Stomach (tissue), 9 donors: ENCODE data around the gene GRIA4. TPM values are rescaled to one million over a fixed set of nuclear protein-coding genes. Genes with fewer than 3 reads are reported as not detected.

Source experiments
- DNase-seq, 2 donors: peaks; one replicate each; pipeline versions ENCODE4 v3.0.0 to v3.0.0-alpha.2; 2013 to 2019
- H3K27ac ChIP-seq, 5 donors: fragments of 200-600 bp in 4 of 5; sonication (generic) in 4 of 5; one replicate each; pipeline ENCODE4 v1.5.1; 2013 to 2019; ENCODE audit warnings: mild to moderate bottlenecking in 1 of 5, moderate library complexity in 1 of 5
- H3K27me3 ChIP-seq, 3 donors: fragments of 200-600 bp; sonication (generic); one replicate each; pipeline ENCODE4 v1.5.1; 2017 to 2019; ENCODE audit warnings: mixed run types in 1 of 3
- H3K36me3 ChIP-seq, 4 donors: fragments of 200-600 bp; sonication (generic); 1 replicate in 3 of 4; 2 replicates in 1 of 4; pipeline ENCODE4 v1.5.1; 2016 to 2019
- H3K4me1 ChIP-seq, 4 donors: fragments of 200-600 bp; sonication (generic); one replicate each; pipeline ENCODE4 v1.5.1; 2016 to 2019
- H3K4me3 ChIP-seq, 4 donors: fragments of 200-600 bp; sonication (generic) in 3 of 4; one replicate each; pipeline ENCODE4 v1.5.1; 2016 to 2019; ENCODE audit warnings: mild to moderate bottlenecking in 1 of 4
- H3K9me3 ChIP-seq, 4 donors: fragments of 200-600 bp; sonication (generic); one replicate each; pipeline ENCODE4 v1.5.1; 2016 to 2019
- CTCF ChIP-seq, 7 experiments: fragments of 450-650 bp in 4 of 7; fragments of 200-600 bp in 3 of 7; sonication (generic) in 3 of 7; IDR thresholded peaks; one replicate each; pipeline ENCODE4 v1.5.1; 2016 to 2019; ENCODE audit warnings: antibody characterized with exemption in 7 of 7, control low read depth in 2 of 7, mild to moderate bottlenecking in 1 of 7
- EP300 ChIP-seq: sonication (generic); formaldehyde crosslinking; IDR thresholded peaks from one replicate; pipeline ENCODE4 v1.6.1; 2017; ENCODE audit warnings: antibody characterized with exemption
- POLR2A ChIP-seq, 4 donors: fragments of 450-650 bp; IDR thresholded peaks; one replicate each; pipeline ENCODE4 v1.6.1; 2016; ENCODE audit warnings: antibody characterized with exemption in 4 of 4, control low read depth in 2 of 4, mild to moderate bottlenecking in 1 of 4, moderate library complexity in 1 of 4
- POLR2AphosphoS5 ChIP-seq, 3 donors: sonication (generic); formaldehyde crosslinking; IDR thresholded peaks; one replicate each; pipeline ENCODE4 v1.6.1; 2016; ENCODE audit warnings: antibody characterized with exemption in 3 of 3
- WGBS, 5 donors: extraction: QIAGEN DNeasy Blood & Tissue Kit in 3 of 5; methylation state at CpG; one replicate each; pipeline versions ENCODE4 v1.1.5 to v1.1.7; 2013 to 2018; 5-methylcytosine and 5-hydroxymethylcytosine counted together
- intact Hi-C: fragments of 100-400 bp; cut with DNase I; formaldehyde crosslinking; loops from one replicate; pipeline ENCODE4 v1.15.1; 2023; ENCODE audit warnings: low total_unique reads
- polyA plus RNA-seq, 3 donors: library from polyadenylated mRNA; stranded (reverse); fragments of 200-250 nt; gene quantifications; one replicate each; pipeline ENCODE4 v1.2.3, GENCODE V29; 2013
- total RNA-seq, 5 donors: library from RNA; depleted of rRNA; stranded (reverse); fragments of >200 nt; gene quantifications; one replicate each; pipeline versions ENCODE4 v1.1.0 to v1.2.3, GENCODE V29; 2014 to 2016
- donor health status: healthy with polysubstance abuse.
- donor health status: Bipolar disorder and iron deficiency.
- donor health status: healthy.

GRIA4 gene
- total and polyA plus RNA-seq, 8 donors = under 0.01 to 5.9 (median 2.0) TPM; not detected in 1

- H3K4me1 ChIP-seq = no peaks in the 10 kb centered on the region
- no peak for DNase-seq
- no peaks in the 10 kb centered on the region for H3K36me3 ChIP-seq
- intact Hi-C loops = no loop called here
- H3K27me3 ChIP-seq = no peaks in the 10 kb centered on the region
- 60 to 70% (median 67%) methylated on average over 2 of the region's 2 CpGs for WGBS, 5 donors
- H3K27ac ChIP-seq = no peak overlapping the region
- TF ChIP-seq POLR2A (IDR thresholded peaks at IDR 0.05) (no peak), EP300 (no peak), POLR2AphosphoS5 (IDR thresholded peaks at IDR 0.05) (no peak), CTCF (IDR thresholded peaks at IDR 0.05) (no peak)
- H3K9me3 ChIP-seq = no peaks in the 10 kb centered on the region
- H3K4me3 ChIP-seq = no peak overlapping the region
Measured at GRCh38 chr11:105912666-105913065, 302.8 kb downstream of the GRIA4 start.

- no peak for DNase-seq
- H3K36me3 ChIP-seq = no peaks in the 10 kb centered on the region
- no peaks in the 10 kb centered on the region for H3K4me1 ChIP-seq
- TF ChIP-seq POLR2AphosphoS5 (IDR thresholded peaks at IDR 0.05) (no peak), EP300 (no peak), CTCF (IDR thresholded peaks at IDR 0.05) (no peak), POLR2A (IDR thresholded peaks at IDR 0.05) (no peak)
- H3K27ac ChIP-seq = no peak overlapping the region
- no peaks in the 10 kb centered on the region for H3K9me3 ChIP-seq
- H3K4me3 ChIP-seq = no peak overlapping the region
- 53 to 64% (median 59%) methylated on average over 4 of the region's 4 CpGs for WGBS, 5 donors
- no peaks in the 10 kb centered on the region for H3K27me3 ChIP-seq
- intact Hi-C loops = no loop called here
Measured at GRCh38 chr11:105915021-105915420, 305.1 kb downstream of the GRIA4 start.

GRCh38 chr11:105918039-105918438 lies 308.2 kb downstream of the GRIA4 start:
- H3K27ac ChIP-seq = no peak overlapping the region
- H3K9me3 ChIP-seq = no peaks in the 10 kb centered on the region
- intact Hi-C loops = no loop called here
- TF ChIP-seq CTCF (IDR thresholded peaks at IDR 0.05) = no peak
- no peak for TF ChIP-seq EP300
- TF ChIP-seq POLR2AphosphoS5 (IDR thresholded peaks at IDR 0.05) = no peak
- TF ChIP-seq POLR2A (IDR thresholded peaks at IDR 0.05) = no peak
- 63 to 79% (median 72%) methylated on average over 1 of the region's 1 CpG for WGBS, 5 donors
- DNase-seq = no peak
- no peaks in the 10 kb centered on the region for H3K4me1 ChIP-seq
- H3K4me3 ChIP-seq = no peak overlapping the region
- no peaks in the 10 kb centered on the region for H3K27me3 ChIP-seq
- H3K36me3 ChIP-seq = no peaks in the 10 kb centered on the region

- no peaks in the 10 kb centered on the region for H3K36me3 ChIP-seq
- intact Hi-C loops = no loop called here
Measured at GRCh38 chr11:105918600-105918999, 308.7 kb downstream of the GRIA4 start.

More at GRCh38 chr11:105918600-105918999, 308.7 kb downstream of the GRIA4 start:
- no peaks in the 10 kb centered on the region for H3K27me3 ChIP-seq
- H3K9me3 ChIP-seq = no peaks in the 10 kb centered on the region
- TF ChIP-seq CTCF (IDR thresholded peaks at IDR 0.05) (no peak), POLR2A (IDR thresholded peaks at IDR 0.05) (no peak)
- no peaks in the 10 kb centered on the region for H3K4me1 ChIP-seq
- no peak overlapping the region for H3K4me3 ChIP-seq
- DNase-seq = no peak
- no peak overlapping the region for H3K27ac ChIP-seq
